ENCODE results near the gene UBN1. TPM values are rescaled to one million over a fixed set of nuclear protein-coding genes. Genes with fewer than 3 reads are reported as not detected.
"Not testable (repeated sequence)": the region's sequence is repeated elsewhere in the genome, so short reads cannot be mapped to it uniquely, and the experiment has no call there.

UBN1 gene
- total RNA-seq, 1 experiment from 2014 or later: 21.4 TPM

GRCh38 chr16:4894276-4895150 is 47.2 kb downstream of the UBN1 start:
- intact Hi-C loops (cut with micrococcal nuclease): no loop called here
- no peaks in the 10 kb centered on the region for H3F3A ChIP-seq (ENCODE audit: low read length, unreplicated experiment)
- ATAC-seq (0 out of 2 replicates have a peak, but pooled peaks have one; percentile 11), DNase-seq (no peak)
- H3K4me1 ChIP-seq (ENCODE audit: insufficient read depth, low read length): no peaks in the 10 kb centered on the region
- no peaks in the 10 kb centered on the region for H4K20me1 ChIP-seq (ENCODE audit: low read length)
- CTCF ChIA-PET: no interaction called here
- no peaks in the 10 kb centered on the region for H3K9me2 ChIP-seq (replicated peaks; ENCODE audit: low read length)
- peaks cover 4% of the 10 kb centered on the region; the same call in 1 of the 2 replicates for H3K36me3 ChIP-seq (ENCODE audit: low read depth, low read length)
- no peaks in the 10 kb centered on the region for H3K9me3 ChIP-seq (ENCODE audit: low read length)
- TF ChIP-seq CTCF (conservative IDR thresholded peaks at IDR 0.05; ENCODE audit: low read depth, low read length): no peak
- H2AFZ ChIP-seq (ENCODE audit: low read length): no peak overlapping the region
- H3K27me3 ChIP-seq (ENCODE audit: low read length): no peaks in the 10 kb centered on the region
- no peak overlapping the region for H3K27ac ChIP-seq (ENCODE audit: low read length)
- POLR2A ChIA-PET (ENCODE audit: unreplicated experiment): interaction anchor here (0.5 kb wide), 1 partner anchor 160 kb away, joined by 4 read pairs; the partner anchor contains the start of genes ANKS3 and DNAAF8
- no peak overlapping the region for H3K4me3 ChIP-seq (ENCODE audit: low read length)
- BruUV-seq (replicated peaks): no TSS peak
- no peak overlapping the region for H3K4me2 ChIP-seq (ENCODE audit: low read length)
- no peak overlapping the region for H3K9ac ChIP-seq (ENCODE audit: low read length)
- no peaks in the 10 kb centered on the region for H3K79me2 ChIP-seq (ENCODE audit: low read length)

- Histone ChIP-seq H3K9me2 (replicated peaks; ENCODE audit: low read length) (no peaks in the 10 kb centered on the region), H3K79me2 (ENCODE audit: low read length) (no peaks in the 10 kb centered on the region), H3K4me3 (ENCODE audit: low read length) (no peak overlapping the region), H3K4me1 (ENCODE audit: insufficient read depth, low read length) (no peaks in the 10 kb centered on the region), H4K20me1 (ENCODE audit: low read length) (no peaks in the 10 kb centered on the region), H3K4me2 (ENCODE audit: low read length) (no peak overlapping the region), H3K36me3 (ENCODE audit: low read depth, low read length) (no peaks in the 10 kb centered on the region), H3K9me3 (ENCODE audit: low read length) (no peaks in the 10 kb centered on the region), H3F3A (ENCODE audit: low read length, unreplicated experiment) (no peaks in the 10 kb centered on the region), H3K9ac (ENCODE audit: low read length) (no peak overlapping the region), H3K27me3 (ENCODE audit: low read length) (no peaks in the 10 kb centered on the region), H3K27ac (ENCODE audit: low read length) (no peak overlapping the region), H2AFZ (ENCODE audit: low read length) (no peak overlapping the region)
- no peak for TF ChIP-seq EZH2phosphoT487 (IDR thresholded peaks at IDR 0.05; ENCODE audit: borderline replicate concordance, low read length)
- no peak for TF ChIP-seq EZH2 (IDR thresholded peaks at IDR 0.05; ENCODE audit: low read length, unreplicated experiment)
- intact Hi-C loops (cut with micrococcal nuclease): no loop called here
- ATAC-seq: no peak
- DNase-seq: no peak
- CTCF ChIA-PET: no interaction called here
- no TSS peak for BruUV-seq (replicated peaks)
- POLR2A ChIA-PET (ENCODE audit: unreplicated experiment): no interaction called here
Measured at GRCh38 chr16:4895366-4895765, 48.1 kb downstream of the UBN1 start.

- CTCF ChIA-PET: not testable (repeated sequence)
Measured at GRCh38 chr16:4896761-4897160, 49.5 kb downstream of the UBN1 start.

More at GRCh38 chr16:4896761-4897160, 49.5 kb downstream of the UBN1 start:
- H3K9me2 ChIP-seq (replicated peaks; ENCODE audit: low read length); DNase-seq; H3F3A ChIP-seq (ENCODE audit: low read length, unreplicated experiment); H3K79me2 ChIP-seq (ENCODE audit: low read length); H3K27me3 ChIP-seq (ENCODE audit: low read length); H3K4me2 ChIP-seq (ENCODE audit: low read length); H4K20me1 ChIP-seq (ENCODE audit: low read length); ATAC-seq; H3K4me3 ChIP-seq (ENCODE audit: low read length); H3K9me3 ChIP-seq (ENCODE audit: low read length); H3K27ac ChIP-seq (ENCODE audit: low read length); H2AFZ ChIP-seq (ENCODE audit: low read length); POLR2A ChIA-PET (ENCODE audit: unreplicated experiment); H3K36me3 ChIP-seq (ENCODE audit: low read depth, low read length); H3K4me1 ChIP-seq (ENCODE audit: insufficient read depth, low read length); BruUV-seq (replicated peaks); intact Hi-C loops (cut with micrococcal nuclease); H3K9ac ChIP-seq (ENCODE audit: low read length): not testable (repeated sequence)

All from PC-3 (cell line).